C4-2B (cell line): ENCODE data around the gene PIP4K2C.

Experiments used
- ZFX ChIP-seq: fragments of 450-650 bp; IDR thresholded peaks from 2 replicates; pipeline ENCODE4 v1.6.1; 2017
- TF ChIP-seq, protein P1 (sequence below): fragments of 450-650 bp; conservative IDR thresholded peaks from 2 replicates; pipeline ENCODE4 v1.5.1; 2017; ENCODE audit warnings: mild to moderate bottlenecking

DNA sequence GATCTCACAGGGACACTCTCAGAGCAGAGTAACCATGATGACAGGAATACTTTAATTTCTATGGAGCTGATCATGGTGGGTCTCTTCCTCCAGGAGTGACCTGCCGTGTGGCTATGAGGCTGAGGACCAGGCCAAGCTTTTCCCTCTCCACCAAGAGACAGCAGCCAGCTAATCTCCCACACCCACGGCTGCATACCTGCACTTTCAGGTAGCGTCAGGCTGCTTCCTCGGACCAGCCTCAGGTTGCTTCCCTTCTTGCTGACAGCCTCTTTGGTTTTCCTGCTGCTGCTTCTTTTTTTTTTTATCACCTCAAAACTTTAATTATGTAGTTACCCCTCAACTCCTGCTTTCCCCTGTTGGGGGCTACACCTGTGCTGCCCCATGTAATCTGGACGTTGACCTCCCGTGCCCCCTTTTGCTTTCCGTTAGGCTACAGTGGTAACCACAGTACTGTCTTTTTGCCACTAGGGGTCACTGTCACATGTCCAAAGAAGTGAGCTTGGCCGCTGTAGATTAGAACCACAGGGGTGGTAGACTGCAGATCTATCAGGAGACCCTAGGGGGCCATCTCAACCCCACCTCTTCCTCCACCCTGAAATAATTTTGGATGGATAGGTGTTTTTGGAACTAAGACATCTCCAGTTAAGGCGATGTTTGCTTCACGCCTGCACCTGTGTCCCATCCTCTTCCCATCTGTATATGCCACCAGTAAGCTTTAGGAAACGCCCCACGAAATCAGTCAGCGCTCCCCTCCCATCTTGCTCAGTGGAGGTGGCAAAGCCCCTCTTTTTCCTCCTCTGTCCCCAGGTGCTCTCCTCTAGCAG lies 7.8 kb upstream of the PIP4K2C start:
- TF ChIP-seq, protein P1, sequence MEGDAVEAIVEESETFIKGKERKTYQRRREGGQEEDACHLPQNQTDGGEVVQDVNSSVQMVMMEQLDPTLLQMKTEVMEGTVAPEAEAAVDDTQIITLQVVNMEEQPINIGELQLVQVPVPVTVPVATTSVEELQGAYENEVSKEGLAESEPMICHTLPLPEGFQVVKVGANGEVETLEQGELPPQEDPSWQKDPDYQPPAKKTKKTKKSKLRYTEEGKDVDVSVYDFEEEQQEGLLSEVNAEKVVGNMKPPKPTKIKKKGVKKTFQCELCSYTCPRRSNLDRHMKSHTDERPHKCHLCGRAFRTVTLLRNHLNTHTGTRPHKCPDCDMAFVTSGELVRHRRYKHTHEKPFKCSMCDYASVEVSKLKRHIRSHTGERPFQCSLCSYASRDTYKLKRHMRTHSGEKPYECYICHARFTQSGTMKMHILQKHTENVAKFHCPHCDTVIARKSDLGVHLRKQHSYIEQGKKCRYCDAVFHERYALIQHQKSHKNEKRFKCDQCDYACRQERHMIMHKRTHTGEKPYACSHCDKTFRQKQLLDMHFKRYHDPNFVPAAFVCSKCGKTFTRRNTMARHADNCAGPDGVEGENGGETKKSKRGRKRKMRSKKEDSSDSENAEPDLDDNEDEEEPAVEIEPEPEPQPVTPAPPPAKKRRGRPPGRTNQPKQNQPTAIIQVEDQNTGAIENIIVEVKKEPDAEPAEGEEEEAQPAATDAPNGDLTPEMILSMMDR: peak; percentile 96
- TF ChIP-seq ZFX: no peak
